PFSK-1 (cell line): ENCODE data around the gene ARID4B.

Source experiments
- FOXP2 ChIP-seq: optimal IDR thresholded peaks from 2 replicates; pipeline ENCODE3; 2011; ENCODE audit warnings: borderline replicate concordance, control low read depth, inconsistent platforms; ENCODE audit not compliant: insufficient read depth; ENCODE audit errors: extremely low read length, extremely low read depth
- POLR2AphosphoS5 ChIP-seq: IDR thresholded peaks from 2 replicates; pipeline ENCODE4 v1.6.1; 2012; ENCODE audit warnings: low read depth, mild to moderate bottlenecking, control low read depth, low read length, moderate library complexity
- SIN3A ChIP-seq: IDR thresholded peaks from 2 replicates; pipeline ENCODE4 v1.6.1; 2012; ENCODE audit warnings: mild to moderate bottlenecking, low read length, moderate library complexity, borderline replicate concordance; ENCODE audit not compliant: insufficient read depth
- TAF1 ChIP-seq: IDR thresholded peaks from 2 replicates; pipeline ENCODE4 v1.6.1; 2012; ENCODE audit warnings: low read length, control low read depth, borderline replicate concordance; ENCODE audit not compliant: insufficient read depth
- TF ChIP-seq, protein P1 (sequence below), 2 experiments: IDR thresholded peaks; 2 replicates each; pipeline versions ENCODE4 v1.6.1 to v1.8.0; 2011 to 2012; ENCODE audit warnings: low read depth in 2 of 2, low read length in 2 of 2, control low read depth in 1 of 2, inconsistent platforms in 1 of 2, mild to moderate bottlenecking in 1 of 2, moderate library complexity in 1 of 2; ENCODE audit not compliant: insufficient read depth in 1 of 2

The ARID4B gene

DNA sequence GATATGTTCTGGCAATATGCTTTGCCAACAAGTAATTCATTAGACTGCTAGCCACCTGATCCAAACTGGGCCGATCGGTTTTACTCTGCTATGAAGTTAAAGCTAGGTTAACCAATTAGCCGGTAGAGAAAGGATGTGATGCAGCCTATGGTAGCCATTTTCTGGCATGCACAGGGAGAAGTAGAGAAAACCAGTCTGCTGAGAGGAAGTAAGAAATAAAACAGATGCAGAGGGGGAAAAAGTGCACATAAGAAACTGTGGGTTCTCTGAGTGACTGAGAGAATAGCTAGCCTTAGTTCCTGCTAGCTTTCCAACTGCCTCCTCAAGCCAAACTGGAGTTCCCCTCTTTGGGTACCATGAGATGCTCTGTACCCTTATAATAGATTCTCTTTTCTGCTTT lies 52.8 kb downstream of the ARID4B start:
- TF ChIP-seq, protein P1, sequence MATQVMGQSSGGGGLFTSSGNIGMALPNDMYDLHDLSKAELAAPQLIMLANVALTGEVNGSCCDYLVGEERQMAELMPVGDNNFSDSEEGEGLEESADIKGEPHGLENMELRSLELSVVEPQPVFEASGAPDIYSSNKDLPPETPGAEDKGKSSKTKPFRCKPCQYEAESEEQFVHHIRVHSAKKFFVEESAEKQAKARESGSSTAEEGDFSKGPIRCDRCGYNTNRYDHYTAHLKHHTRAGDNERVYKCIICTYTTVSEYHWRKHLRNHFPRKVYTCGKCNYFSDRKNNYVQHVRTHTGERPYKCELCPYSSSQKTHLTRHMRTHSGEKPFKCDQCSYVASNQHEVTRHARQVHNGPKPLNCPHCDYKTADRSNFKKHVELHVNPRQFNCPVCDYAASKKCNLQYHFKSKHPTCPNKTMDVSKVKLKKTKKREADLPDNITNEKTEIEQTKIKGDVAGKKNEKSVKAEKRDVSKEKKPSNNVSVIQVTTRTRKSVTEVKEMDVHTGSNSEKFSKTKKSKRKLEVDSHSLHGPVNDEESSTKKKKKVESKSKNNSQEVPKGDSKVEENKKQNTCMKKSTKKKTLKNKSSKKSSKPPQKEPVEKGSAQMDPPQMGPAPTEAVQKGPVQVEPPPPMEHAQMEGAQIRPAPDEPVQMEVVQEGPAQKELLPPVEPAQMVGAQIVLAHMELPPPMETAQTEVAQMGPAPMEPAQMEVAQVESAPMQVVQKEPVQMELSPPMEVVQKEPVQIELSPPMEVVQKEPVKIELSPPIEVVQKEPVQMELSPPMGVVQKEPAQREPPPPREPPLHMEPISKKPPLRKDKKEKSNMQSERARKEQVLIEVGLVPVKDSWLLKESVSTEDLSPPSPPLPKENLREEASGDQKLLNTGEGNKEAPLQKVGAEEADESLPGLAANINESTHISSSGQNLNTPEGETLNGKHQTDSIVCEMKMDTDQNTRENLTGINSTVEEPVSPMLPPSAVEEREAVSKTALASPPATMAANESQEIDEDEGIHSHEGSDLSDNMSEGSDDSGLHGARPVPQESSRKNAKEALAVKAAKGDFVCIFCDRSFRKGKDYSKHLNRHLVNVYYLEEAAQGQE (IDR thresholded peaks at IDR 0.05; ENCODE audit: insufficient read depth in 1 of 2, low read depth in 2 of 2, low read length in 2 of 2), result no peak
- TF ChIP-seq TAF1 (no peak), FOXP2 (no peak), POLR2AphosphoS5 (no peak), SIN3A (no peak)

DNA sequence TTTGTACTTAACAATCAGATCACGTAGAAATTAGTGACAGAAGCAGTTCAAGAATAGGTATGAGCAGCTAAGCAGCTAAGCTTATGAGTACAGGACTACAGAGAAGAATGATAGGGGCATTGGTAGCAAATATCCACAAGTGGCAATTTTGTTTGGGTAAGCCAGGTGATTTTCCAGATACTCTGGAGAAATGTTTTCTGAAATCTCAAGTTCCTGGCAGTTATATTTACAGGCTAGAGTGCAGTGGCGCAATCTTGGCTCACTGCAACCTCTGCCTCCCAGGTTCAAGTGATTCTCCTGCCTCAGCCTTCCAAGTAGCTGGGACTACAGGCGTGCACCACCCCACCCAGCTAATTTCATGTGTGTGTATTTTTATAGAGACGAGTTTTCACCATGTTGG lies 55.1 kb downstream of the ARID4B start:
- no peak for TF ChIP-seq POLR2AphosphoS5
- TF ChIP-seq FOXP2, result no peak

DNA sequence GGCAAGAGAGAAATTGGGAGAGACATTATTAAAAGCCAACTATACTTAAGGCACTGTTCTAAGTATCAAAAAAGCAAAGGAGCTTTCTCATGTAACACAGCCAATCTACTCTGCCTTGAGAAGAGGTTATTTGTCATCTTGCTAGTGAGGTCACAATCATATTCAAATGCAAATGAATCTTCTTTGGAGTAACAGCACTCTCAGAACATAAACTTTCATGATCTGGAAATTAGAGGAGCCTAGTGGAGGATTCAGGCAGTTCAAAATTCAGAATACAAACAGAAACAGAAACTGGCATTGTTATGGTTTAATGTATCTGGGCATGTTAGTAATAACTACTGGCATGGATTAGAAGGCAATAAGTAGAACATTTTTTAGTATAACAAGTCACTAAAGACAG lies 57.4 kb downstream of the ARID4B start:
- TF ChIP-seq SIN3A, result no peak
- no peak for TF ChIP-seq TAF1
- TF ChIP-seq, protein P1 (IDR thresholded peaks at IDR 0.05; ENCODE audit: insufficient read depth in 1 of 2, low read depth in 2 of 2, low read length in 2 of 2), result no peak
- TF ChIP-seq FOXP2, result no peak
- no peak for TF ChIP-seq POLR2AphosphoS5

DNA sequence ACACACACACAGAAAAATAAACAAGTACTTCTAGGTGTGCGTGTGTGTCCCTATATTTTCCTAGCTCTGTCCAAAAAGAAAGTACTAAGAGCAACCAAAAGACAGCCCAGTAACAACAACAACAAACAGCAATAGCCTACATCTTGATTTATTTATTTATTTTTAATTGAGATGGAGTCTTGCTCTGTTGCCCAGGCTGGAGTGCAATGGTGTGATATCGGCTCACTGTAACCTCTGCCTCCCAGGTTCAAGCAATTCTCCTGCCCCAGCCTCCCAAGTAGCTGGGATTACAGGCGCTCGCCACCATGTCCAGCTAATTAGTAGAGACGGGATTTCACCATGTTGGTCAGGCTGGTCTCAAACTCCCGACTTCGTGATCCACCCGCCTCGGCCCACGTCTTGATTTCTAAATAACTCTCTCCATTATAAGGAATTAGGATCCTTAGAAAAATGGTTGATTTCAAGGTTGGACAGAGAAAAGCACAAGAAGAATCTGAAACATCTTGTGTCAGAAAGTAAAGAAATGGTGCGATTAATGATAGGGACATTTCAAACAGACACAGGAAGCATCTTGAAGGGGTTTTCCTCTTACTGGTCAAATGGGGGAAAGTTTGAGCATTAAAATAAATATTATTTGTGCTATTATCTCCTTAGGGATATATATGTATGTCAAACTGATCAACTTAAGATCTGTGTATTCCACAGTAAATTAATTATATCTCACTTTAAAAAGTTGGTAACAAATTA lies 59.4 kb downstream of the ARID4B start:
- TF ChIP-seq SIN3A (no peak), TAF1 (no peak), FOXP2 (no peak), POLR2AphosphoS5 (no peak)
- TF ChIP-seq, protein P1 (IDR thresholded peaks at IDR 0.05; ENCODE audit: insufficient read depth in 1 of 2, low read depth in 2 of 2, low read length in 2 of 2), result no peak

DNA sequence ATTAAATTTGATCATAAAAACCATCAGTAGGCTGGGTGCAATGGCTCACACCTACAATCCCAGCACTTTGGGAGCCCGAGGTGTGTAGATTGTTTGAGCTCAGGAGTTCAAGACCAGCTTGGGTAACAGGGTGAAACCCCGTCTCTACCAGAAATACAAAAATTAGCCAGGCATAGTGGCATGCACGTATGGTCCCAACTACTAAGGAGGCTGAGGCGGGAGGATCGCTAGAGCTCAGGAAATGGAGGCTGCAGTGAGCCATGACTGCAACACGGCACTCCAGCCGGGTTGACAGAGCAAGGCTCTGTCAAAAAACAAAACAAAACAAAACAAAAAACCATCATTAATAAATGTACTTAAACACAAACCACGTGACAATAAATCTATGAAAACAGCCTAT lies 61.0 kb downstream of the ARID4B start:
- no peak for TF ChIP-seq SIN3A
- TF ChIP-seq, protein P1 (IDR thresholded peaks at IDR 0.05; ENCODE audit: insufficient read depth in 1 of 2, low read depth in 2 of 2, low read length in 2 of 2), result no peak
- no peak for TF ChIP-seq TAF1
- TF ChIP-seq FOXP2, result no peak
- no peak for TF ChIP-seq POLR2AphosphoS5
